ENCODE measurements around the gene ZNF25.

GRCh38 chr10:37976091-37976879 is at the start of gene ZNF25:
- TF ChIP-seq GATA2 (IDR thresholded peaks at IDR 0.05; ENCODE audit: low read depth, low read length) (no peak), GATA3 (IDR thresholded peaks at IDR 0.05; ENCODE audit: low read depth, low read length) (no peak)

All from SH-SY5Y (cell line).